Neural progenitor cell (in vitro differentiated cells): ENCODE measurements around the gene KATNBL1. TPM values are rescaled to one million over a fixed set of nuclear protein-coding genes. Genes with fewer than 3 reads are reported as not detected.

Experiments
- DNase-seq: peaks from one replicate; pipeline ENCODE4 v3.0.0-alpha.2; 2016; ENCODE audit warnings: low spot score
- H2AFZ ChIP-seq: fragments of 200-600 bp; sonication (generic); replicated peaks from 2 replicates; pipeline ENCODE4 v1.6.1; 2016; ENCODE audit warnings: antibody characterized with exemption
- H3F3A ChIP-seq: fragments of 200-600 bp; sonication (generic); 2 replicates; pipeline ENCODE4 v1.6.1; 2016; ENCODE audit warnings: antibody characterized with exemption, low read depth
- H3K27ac ChIP-seq: fragments of 200-600 bp; sonication (generic); 2 replicates; pipeline ENCODE4 v1.5.1; 2016; ENCODE audit warnings: mild to moderate bottlenecking
- H3K27me3 ChIP-seq: fragments of 200-600 bp; sonication (generic); 2 replicates; pipeline ENCODE4 v1.6.1; 2016; ENCODE audit warnings: mild to moderate bottlenecking, moderate library complexity
- H3K36me3 ChIP-seq: fragments of 200-600 bp; sonication (generic); 2 replicates; pipeline ENCODE4 v1.5.1; 2016
- H3K4me1 ChIP-seq: fragments of 200-600 bp; sonication (generic); 2 replicates; pipeline ENCODE4 v1.6.1; 2016; ENCODE audit warnings: mixed run types
- H3K4me2 ChIP-seq: fragments of 200-600 bp; sonication (generic); 2 replicates; pipeline ENCODE4 v1.6.1; 2016
- H3K4me3 ChIP-seq: fragments of 200-600 bp; sonication (generic); 2 replicates; pipeline ENCODE4 v1.5.1; 2016
- H3K79me2 ChIP-seq: fragments of 200-600 bp; sonication (generic); 2 replicates; pipeline ENCODE4 v1.6.1; 2016; ENCODE audit warnings: low read depth
- H3K9ac ChIP-seq: fragments of 200-600 bp; sonication (generic); 2 replicates; pipeline ENCODE4 v1.6.1; 2016
- H3K9me3 ChIP-seq: fragments of 200-600 bp; sonication (generic); 2 replicates; pipeline ENCODE4 v1.5.1; 2016; ENCODE audit warnings: low read depth
- H4K20me1 ChIP-seq: fragments of 200-600 bp; sonication (generic); 2 replicates; pipeline ENCODE4 v1.6.1; 2016; ENCODE audit warnings: low read depth
- H3K27ac Mint-ChIP-seq: 3 replicates; pipeline ENCODE4 v1.8.0; 2021; ENCODE audit warnings: mixed read lengths
- H3K27me3 Mint-ChIP-seq: 2 replicates; pipeline ENCODE4 v1.8.0; 2022; ENCODE audit warnings: low read depth, mild to moderate bottlenecking, inconsistent platforms, moderate library complexity, mixed read lengths; ENCODE audit not compliant: insufficient read depth
- H3K36me3 Mint-ChIP-seq: 3 replicates; pipeline ENCODE4 v1.8.0; 2021; ENCODE audit warnings: mixed read lengths
- H3K4me1 Mint-ChIP-seq: 3 replicates; pipeline ENCODE4 v1.8.0; 2021; ENCODE audit warnings: mixed read lengths
- H3K4me3 Mint-ChIP-seq: 3 replicates; pipeline ENCODE4 v1.8.0; 2021; ENCODE audit warnings: mild to moderate bottlenecking, moderate library complexity, mixed read lengths
- H3K9me3 Mint-ChIP-seq: 3 replicates; pipeline ENCODE4 v1.8.0; 2020; ENCODE audit warnings: mixed read lengths
- CTCF ChIP-seq: fragments of 200-600 bp; sonication (generic); IDR thresholded peaks from 2 replicates; pipeline ENCODE4 v1.5.1; 2017; ENCODE audit warnings: antibody characterized with exemption, mild to moderate bottlenecking
- EZH2 ChIP-seq: fragments of 200-600 bp; sonication (generic); IDR thresholded peaks from 2 replicates; pipeline ENCODE4 v1.6.1; 2017; ENCODE audit warnings: antibody characterized with exemption, mild to moderate bottlenecking, moderate library complexity
- EZH2phosphoT487 ChIP-seq: fragments of 200-600 bp; sonication (generic); IDR thresholded peaks from 2 replicates; pipeline ENCODE4 v1.6.1; 2017; ENCODE audit warnings: antibody characterized with exemption
- total RNA-seq: library from RNA; depleted of rRNA; stranded (reverse); fragments of >200 nt; gene quantifications from 2 replicates; pipeline ENCODE4 v1.2.3, GENCODE V29; 2015; ENCODE audit warnings: low replicate concordance

Gene KATNBL1
- total RNA-seq, 1 donor from 2014 or later = 178 TPM

GRCh38 chr15:34119291-34119690 is 90.6 kb downstream of the KATNBL1 start:
- Histone ChIP-seq H3K4me2 (no peak overlapping the region), H3K4me1 (no peaks in the 10 kb centered on the region), H3K27ac (no peak overlapping the region), H3K27me3 (no peaks in the 10 kb centered on the region), H3F3A (no peaks in the 10 kb centered on the region), H3K9ac (no peak overlapping the region), H3K36me3 (no peaks in the 10 kb centered on the region), H2AFZ (no peak overlapping the region), H4K20me1 (no peaks in the 10 kb centered on the region), H3K79me2 (no peaks in the 10 kb centered on the region), H3K9me3 (no peaks in the 10 kb centered on the region), H3K4me3 (no peak overlapping the region)
- no peak overlapping the region for H3K27ac Mint-ChIP-seq
- no peak for TF ChIP-seq EZH2
- TF ChIP-seq CTCF = no peak
- TF ChIP-seq EZH2phosphoT487 = no peak
- H3K27me3 Mint-ChIP-seq = peaks cover 6% of the 10 kb centered on the region
- H3K4me1 Mint-ChIP-seq = no peaks in the 10 kb centered on the region
- H3K9me3 Mint-ChIP-seq = no peaks in the 10 kb centered on the region
- H3K36me3 Mint-ChIP-seq = no peaks in the 10 kb centered on the region
- H3K4me3 Mint-ChIP-seq = no peak overlapping the region
- DNase-seq = no peak

- Histone ChIP-seq H4K20me1 (no peaks in the 10 kb centered on the region), H3F3A (no peaks in the 10 kb centered on the region), H3K4me1 (no peaks in the 10 kb centered on the region), H3K4me3 (no peak overlapping the region), H3K27ac (no peak overlapping the region), H3K9me3 (no peaks in the 10 kb centered on the region), H3K36me3 (no peaks in the 10 kb centered on the region), H2AFZ (no peak overlapping the region), H3K9ac (no peak overlapping the region), H3K27me3 (no peaks in the 10 kb centered on the region), H3K4me2 (no peak overlapping the region), H3K79me2 (no peaks in the 10 kb centered on the region)
- DNase-seq = no peak
- H3K4me1 Mint-ChIP-seq = no peaks in the 10 kb centered on the region
- TF ChIP-seq EZH2phosphoT487 = no peak
- TF ChIP-seq CTCF = no peak
- TF ChIP-seq EZH2 = no peak
- H3K27ac Mint-ChIP-seq = no peak overlapping the region
- H3K36me3 Mint-ChIP-seq = no peaks in the 10 kb centered on the region
- peaks cover 6% of the 10 kb centered on the region for H3K27me3 Mint-ChIP-seq
- no peaks in the 10 kb centered on the region for H3K9me3 Mint-ChIP-seq
- H3K4me3 Mint-ChIP-seq = no peak overlapping the region
Observed at GRCh38 chr15:34116620-34117019, 93.3 kb downstream of the KATNBL1 start.

- no peaks in the 10 kb centered on the region for H3K9me3 Mint-ChIP-seq
- no peak overlapping the region for H3K27ac Mint-ChIP-seq
- TF ChIP-seq EZH2 = no peak
- no peak for TF ChIP-seq CTCF
- no peak for TF ChIP-seq EZH2phosphoT487
- Histone ChIP-seq H2AFZ (no peak overlapping the region), H3K4me3 (no peak overlapping the region), H3F3A (no peaks in the 10 kb centered on the region), H3K4me1 (no peaks in the 10 kb centered on the region), H3K4me2 (no peak overlapping the region), H3K36me3 (no peaks in the 10 kb centered on the region), H4K20me1 (no peaks in the 10 kb centered on the region), H3K9ac (no peak overlapping the region), H3K27ac (no peak overlapping the region), H3K27me3 (no peaks in the 10 kb centered on the region), H3K9me3 (no peaks in the 10 kb centered on the region), H3K79me2 (no peaks in the 10 kb centered on the region)
- H3K36me3 Mint-ChIP-seq = no peaks in the 10 kb centered on the region
- peaks cover 3% of the 10 kb centered on the region for H3K27me3 Mint-ChIP-seq
- DNase-seq = no peak
- no peaks in the 10 kb centered on the region for H3K4me1 Mint-ChIP-seq
- no peak overlapping the region for H3K4me3 Mint-ChIP-seq
Observed at GRCh38 chr15:34114739-34115138, 95.2 kb downstream of the KATNBL1 start.

- no peak for TF ChIP-seq CTCF
- TF ChIP-seq EZH2 = no peak
- TF ChIP-seq EZH2phosphoT487 = no peak
- Histone ChIP-seq H3K9ac (no peak overlapping the region), H3K79me2 (no peaks in the 10 kb centered on the region), H3K4me3 (no peak overlapping the region), H3K27ac (no peak overlapping the region), H2AFZ (no peak overlapping the region), H3K9me3 (no peaks in the 10 kb centered on the region), H3F3A (no peaks in the 10 kb centered on the region), H3K4me1 (no peaks in the 10 kb centered on the region), H3K36me3 (no peaks in the 10 kb centered on the region), H3K27me3 (no peaks in the 10 kb centered on the region), H3K4me2 (no peak overlapping the region), H4K20me1 (no peaks in the 10 kb centered on the region)
- no peak overlapping the region for H3K27ac Mint-ChIP-seq
- H3K4me3 Mint-ChIP-seq = no peak overlapping the region
- no peaks in the 10 kb centered on the region for H3K4me1 Mint-ChIP-seq
- H3K36me3 Mint-ChIP-seq = no peaks in the 10 kb centered on the region
- peaks cover 3% of the 10 kb centered on the region for H3K27me3 Mint-ChIP-seq
- H3K9me3 Mint-ChIP-seq = no peaks in the 10 kb centered on the region
- no peak for DNase-seq
Observed at GRCh38 chr15:34114215-34114614, 95.7 kb downstream of the KATNBL1 start.
